ENCODE results near the gene PALS1.
"Not testable (repeated sequence)": the region's sequence is repeated elsewhere in the genome, so short reads cannot be mapped to it uniquely, and the experiment has no call there.

- TF ChIP-seq GABPA (IDR thresholded peaks at IDR 0.05; ENCODE audit: borderline replicate concordance, insufficient read depth, low read length); POLR2A (IDR thresholded peaks at IDR 0.05; ENCODE audit: control extremely low read depth in 1 of 2, low read depth in 2 of 2, low read length in 2 of 2); CTCF (IDR thresholded peaks at IDR 0.05; ENCODE audit: control extremely low read depth in 1 of 3, insufficient read depth in 1 of 3, low read depth in 1 of 3, low read length in 3 of 3); JUND (IDR thresholded peaks at IDR 0.05; ENCODE audit: low read length); POLR2AphosphoS5 (IDR thresholded peaks at IDR 0.05; ENCODE audit: low read depth, low read length); EZH2 (IDR thresholded peaks at IDR 0.05; ENCODE audit: low read depth, low read length, severe bottlenecking): not testable (repeated sequence)
- TF ChIP-seq, protein P1, sequence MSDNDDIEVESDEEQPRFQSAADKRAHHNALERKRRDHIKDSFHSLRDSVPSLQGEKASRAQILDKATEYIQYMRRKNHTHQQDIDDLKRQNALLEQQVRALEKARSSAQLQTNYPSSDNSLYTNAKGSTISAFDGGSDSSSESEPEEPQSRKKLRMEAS (IDR thresholded peaks at IDR 0.05), result not testable (repeated sequence)
Measured at GRCh38 chr14:67273281-67273680, 32.0 kb downstream of the PALS1 start.
